Hematopoietic multipotent progenitor cell treated with erythropoietin and hydrocortisone succinate and interleukin-3 and kit ligand, for 15 days (in vitro differentiated cells): Measurements from ENCODE around the gene TACR1.
"Not testable (repeated sequence)": the region's sequence is repeated elsewhere in the genome, so short reads cannot be mapped to it uniquely, and the experiment has no call there.

Experiments
- DNase-seq: peaks from one replicate; pipeline ENCODE4 v3.0.0-alpha.2; 2015; ENCODE audit warnings: low spot score

Gene TACR1

GRCh38 chr2:75146221-75146605, 53.1 kb downstream of the TACR1 start:
- not testable (repeated sequence) for DNase-seq

GRCh38 chr2:75142081-75142480, 57.2 kb downstream of the TACR1 start:
- no peak for DNase-seq

- DNase-seq: no peak
These were observed 59.0 kb downstream of the TACR1 start for GRCh38 chr2:75140288-75140687.

GRCh38 chr2:75139171-75139570, 60.1 kb downstream of the TACR1 start:
- no peak for DNase-seq

- DNase-seq: no peak
These were observed 60.8 kb downstream of the TACR1 start for GRCh38 chr2:75138528-75138927.

GRCh38 chr2:75135776-75136400, 63.4 kb downstream of the TACR1 start:
- no peak for DNase-seq

- DNase-seq: no peak
These were observed 64.5 kb downstream of the TACR1 start for GRCh38 chr2:75134860-75135259.

- no peak for DNase-seq
These were observed 65.4 kb downstream of the TACR1 start for GRCh38 chr2:75133621-75134570.

- no peak for DNase-seq
These were observed 69.1 kb downstream of the TACR1 start for GRCh38 chr2:75130171-75130570.

GRCh38 chr2:75123876-75124275, 75.4 kb downstream of the TACR1 start:
- no peak for DNase-seq

- no peak for DNase-seq
These were observed 86.0 kb downstream of the TACR1 start for GRCh38 chr2:75113231-75113869.

- no peak for DNase-seq
These were observed 90.3 kb downstream of the TACR1 start for GRCh38 chr2:75108937-75109482.

GRCh38 chr2:75102011-75102410, 97.3 kb downstream of the TACR1 start:
- DNase-seq: no peak

- no peak for DNase-seq
These were observed 98.5 kb downstream of the TACR1 start for GRCh38 chr2:75100801-75101151.

- DNase-seq: no peak
These were observed 99.1 kb downstream of the TACR1 start for GRCh38 chr2:75100011-75100800.

- no peak for DNase-seq
These were observed 99.8 kb downstream of the TACR1 start for GRCh38 chr2:75099521-75099922.

- DNase-seq: no peak
These were observed 100.5 kb downstream of the TACR1 start for GRCh38 chr2:75098856-75099255.

GRCh38 chr2:75097831-75098230, 101.5 kb downstream of the TACR1 start:
- no peak for DNase-seq

GRCh38 chr2:75094405-75094804, 104.9 kb downstream of the TACR1 start:
- DNase-seq: no peak

- DNase-seq: no peak
These were observed 108.4 kb downstream of the TACR1 start for GRCh38 chr2:75090770-75091515.

GRCh38 chr2:75089471-75089870, 109.8 kb downstream of the TACR1 start:
- DNase-seq: no peak
